ENCODE data around the gene SIPA1L3. TPM values are rescaled to one million over a fixed set of nuclear protein-coding genes. Genes with fewer than 3 reads are reported as not detected.

SIPA1L3 gene
- total and polyA plus RNA-seq, 2 of the 13 experiments (the other 11 are each of a cell fraction or from before 2014, with no cell fraction given), result 5.5 to 7.7 TPM

DNA sequence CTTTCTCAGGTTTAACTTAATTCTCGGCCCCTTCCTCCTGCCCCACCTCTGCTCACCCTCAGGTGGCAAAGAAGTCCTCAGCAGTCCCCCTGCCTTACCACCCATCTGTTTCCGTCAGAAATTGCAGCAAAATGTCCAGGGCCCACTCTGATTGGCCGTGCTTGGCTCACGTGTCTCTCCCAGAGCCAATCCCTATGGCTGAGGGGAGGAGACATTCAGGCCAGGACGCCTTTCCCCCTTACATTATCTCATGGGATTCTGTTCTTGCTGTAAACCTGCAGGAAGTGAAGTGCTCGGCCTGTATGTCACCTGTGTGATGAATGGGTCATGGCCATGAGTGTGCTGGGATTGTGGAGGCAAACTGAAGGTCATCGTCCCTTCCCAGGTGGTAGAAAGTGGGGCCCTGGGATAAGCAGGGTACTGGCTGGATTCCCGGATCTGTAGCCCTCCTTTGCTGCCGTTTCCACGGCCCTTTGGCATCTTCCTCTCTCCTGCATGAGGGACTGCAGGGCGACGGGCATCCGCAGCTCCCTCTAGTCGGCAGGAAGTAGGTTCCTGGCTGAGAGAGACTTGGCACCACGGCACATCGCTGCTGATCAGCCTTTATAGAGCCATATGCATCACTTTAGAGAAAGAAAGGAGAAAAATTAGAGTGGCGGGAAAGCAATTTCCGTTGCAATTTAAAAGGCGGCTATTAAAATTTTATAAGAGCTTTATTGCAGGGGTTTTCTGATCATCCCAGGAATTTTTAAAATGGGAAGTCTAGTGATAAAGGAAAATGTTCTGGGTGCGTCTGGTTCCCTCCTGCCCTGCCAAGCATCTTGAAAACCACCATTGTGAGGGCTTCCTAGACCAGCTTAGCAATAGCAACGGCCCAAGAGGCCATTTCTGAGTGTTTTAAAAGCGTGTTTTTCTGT, 118.2 kb downstream of the SIPA1L3 start:
- ATAC-seq (no peak), DNase-seq (ENCODE audit: low spot score) (no peak), FAIRE-seq (no peak)
- no peaks in the 10 kb centered on the region for H3K36me3 ChIP-seq (replicated peaks in 1 of 2; ENCODE audit: control insufficient read depth in 1 of 2, insufficient read depth in 2 of 2, low read length in 2 of 2)
- in situ Hi-C loops (cut with HindIII; ENCODE audit: extremely low pct_ligation_motif_present, low pct_unique_long_range_greater_than_20kb), result no loop called here
- H3K9ac ChIP-seq (ENCODE audit: insufficient read depth, low read depth, low read length), result no peak overlapping the region
- H3K4me3 ChIP-seq (replicated peaks in 1 of 3; ENCODE audit: insufficient read depth in 1 of 3, low read depth in 2 of 3, low read length in 3 of 3), result no peak overlapping the region
- peaks cover 14% of the 10 kb centered on the region for H3K4me1 ChIP-seq (ENCODE audit: insufficient read depth, low read length)
- H3K9me3 ChIP-seq (ENCODE audit: low read length), result no peaks in the 10 kb centered on the region
- WGBS (ENCODE audit: low lambda C conversion rate), result 96% methylated on average over 21 of the region's 22 CpGs
- no peaks in the 10 kb centered on the region for H3K79me2 ChIP-seq (ENCODE audit: insufficient read depth, low read length)
- CTCF ChIA-PET (ENCODE audit: low intra/inter-chr PET ratio, low total read pairs), result no interaction called here
- no peak overlapping the region for H3K4me2 ChIP-seq (ENCODE audit: low read depth, low read length)
- no TSS peak for BruUV-seq (replicated peaks)
- no peaks in the 10 kb centered on the region for H4K20me1 ChIP-seq (ENCODE audit: insufficient read depth, low read length)
- intact Hi-C loops (cut with micrococcal nuclease; ENCODE audit: unreplicated experiment), result no loop called here
- POLR2A ChIA-PET, result no interaction called here
- H3K27ac ChIP-seq (ENCODE audit: extremely low read length, insufficient read depth, low read length), result no peak overlapping the region
- H2AFZ ChIP-seq (ENCODE audit: low read length), result no peak overlapping the region
- H3K27me3 ChIP-seq (ENCODE audit: control insufficient read depth in 1 of 2, insufficient read depth in 2 of 2, low read length in 2 of 2), result no peaks in the 10 kb centered on the region
- no peak for TF ChIP-seq ZNF180 (CRISPR knock-in tag; IDR thresholded peaks at IDR 0.05; ENCODE audit: borderline replicate concordance, low read depth)
- TF ChIP-seq ZNF225 (CRISPR knock-in tag; IDR thresholded peaks at IDR 0.05), result no peak
- TF ChIP-seq, protein P1, sequence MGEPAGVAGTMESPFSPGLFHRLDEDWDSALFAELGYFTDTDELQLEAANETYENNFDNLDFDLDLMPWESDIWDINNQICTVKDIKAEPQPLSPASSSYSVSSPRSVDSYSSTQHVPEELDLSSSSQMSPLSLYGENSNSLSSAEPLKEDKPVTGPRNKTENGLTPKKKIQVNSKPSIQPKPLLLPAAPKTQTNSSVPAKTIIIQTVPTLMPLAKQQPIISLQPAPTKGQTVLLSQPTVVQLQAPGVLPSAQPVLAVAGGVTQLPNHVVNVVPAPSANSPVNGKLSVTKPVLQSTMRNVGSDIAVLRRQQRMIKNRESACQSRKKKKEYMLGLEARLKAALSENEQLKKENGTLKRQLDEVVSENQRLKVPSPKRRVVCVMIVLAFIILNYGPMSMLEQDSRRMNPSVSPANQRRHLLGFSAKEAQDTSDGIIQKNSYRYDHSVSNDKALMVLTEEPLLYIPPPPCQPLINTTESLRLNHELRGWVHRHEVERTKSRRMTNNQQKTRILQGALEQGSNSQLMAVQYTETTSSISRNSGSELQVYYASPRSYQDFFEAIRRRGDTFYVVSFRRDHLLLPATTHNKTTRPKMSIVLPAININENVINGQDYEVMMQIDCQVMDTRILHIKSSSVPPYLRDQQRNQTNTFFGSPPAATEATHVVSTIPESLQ (CRISPR knock-in tag; conservative IDR thresholded peaks at IDR 0.05), result no peak
- TF ChIP-seq, protein P2, sequence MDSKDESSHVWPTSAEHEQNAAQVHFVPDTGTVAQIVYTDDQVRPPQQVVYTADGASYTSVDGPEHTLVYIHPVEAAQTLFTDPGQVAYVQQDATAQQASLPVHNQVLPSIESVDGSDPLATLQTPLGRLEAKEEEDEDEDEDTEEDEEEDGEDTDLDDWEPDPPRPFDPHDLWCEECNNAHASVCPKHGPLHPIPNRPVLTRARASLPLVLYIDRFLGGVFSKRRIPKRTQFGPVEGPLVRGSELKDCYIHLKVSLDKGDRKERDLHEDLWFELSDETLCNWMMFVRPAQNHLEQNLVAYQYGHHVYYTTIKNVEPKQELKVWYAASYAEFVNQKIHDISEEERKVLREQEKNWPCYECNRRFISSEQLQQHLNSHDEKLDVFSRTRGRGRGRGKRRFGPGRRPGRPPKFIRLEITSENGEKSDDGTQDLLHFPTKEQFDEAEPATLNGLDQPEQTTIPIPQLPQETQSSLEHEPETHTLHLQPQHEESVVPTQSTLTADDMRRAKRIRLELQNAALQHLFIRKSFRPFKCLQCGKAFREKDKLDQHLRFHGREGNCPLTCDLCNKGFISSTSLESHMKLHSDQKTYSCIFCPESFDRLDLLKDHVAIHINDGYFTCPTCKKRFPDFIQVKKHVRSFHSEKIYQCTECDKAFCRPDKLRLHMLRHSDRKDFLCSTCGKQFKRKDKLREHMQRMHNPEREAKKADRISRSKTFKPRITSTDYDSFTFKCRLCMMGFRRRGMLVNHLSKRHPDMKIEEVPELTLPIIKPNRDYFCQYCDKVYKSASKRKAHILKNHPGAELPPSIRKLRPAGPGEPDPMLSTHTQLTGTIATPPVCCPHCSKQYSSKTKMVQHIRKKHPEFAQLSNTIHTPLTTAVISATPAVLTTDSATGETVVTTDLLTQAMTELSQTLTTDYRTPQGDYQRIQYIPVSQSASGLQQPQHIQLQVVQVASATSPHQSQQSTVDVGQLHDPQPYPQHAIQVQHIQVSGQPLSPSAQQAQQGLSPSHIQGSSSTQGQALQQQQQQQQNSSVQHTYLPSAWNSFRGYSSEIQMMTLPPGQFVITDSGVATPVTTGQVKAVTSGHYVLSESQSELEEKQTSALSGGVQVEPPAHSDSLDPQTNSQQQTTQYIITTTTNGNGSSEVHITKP (CRISPR knock-in tag; IDR thresholded peaks at IDR 0.05; ENCODE audit: low read depth), result no peak
- no peak for TF ChIP-seq FOXA3 (CRISPR knock-in tag; IDR thresholded peaks at IDR 0.05)
- no peak for TF ChIP-seq ZNF790 (CRISPR knock-in tag; IDR thresholded peaks at IDR 0.05; ENCODE audit: borderline replicate concordance)
- TF ChIP-seq MAFK (conservative IDR thresholded peaks at IDR 0.05 in 1 of 2, IDR thresholded peaks at IDR 0.05 in 1 of 2; ENCODE audit: low read length in 2 of 2), result no peak
- TF ChIP-seq, protein P3, sequence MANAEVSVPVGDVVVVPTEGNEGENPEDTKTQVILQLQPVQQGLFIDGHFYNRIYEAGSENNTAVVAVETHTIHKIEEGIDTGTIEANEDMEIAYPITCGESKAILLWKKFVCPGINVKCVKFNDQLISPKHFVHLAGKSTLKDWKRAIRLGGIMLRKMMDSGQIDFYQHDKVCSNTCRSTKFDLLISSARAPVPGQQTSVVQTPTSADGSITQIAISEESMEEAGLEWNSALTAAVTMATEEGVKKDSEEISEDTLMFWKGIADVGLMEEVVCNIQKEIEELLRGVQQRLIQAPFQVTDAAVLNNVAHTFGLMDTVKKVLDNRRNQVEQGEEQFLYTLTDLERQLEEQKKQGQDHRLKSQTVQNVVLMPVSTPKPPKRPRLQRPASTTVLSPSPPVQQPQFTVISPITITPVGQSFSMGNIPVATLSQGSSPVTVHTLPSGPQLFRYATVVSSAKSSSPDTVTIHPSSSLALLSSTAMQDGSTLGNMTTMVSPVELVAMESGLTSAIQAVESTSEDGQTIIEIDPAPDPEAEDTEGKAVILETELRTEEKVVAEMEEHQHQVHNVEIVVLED (CRISPR knock-in tag; IDR thresholded peaks at IDR 0.05; ENCODE audit: borderline replicate concordance), result no peak
- no peak for TF ChIP-seq SATB2 (CRISPR knock-in tag; IDR thresholded peaks at IDR 0.05)
- TF ChIP-seq HMG20A (CRISPR knock-in tag; IDR thresholded peaks at IDR 0.05; ENCODE audit: borderline replicate concordance), result no peak
- no peak for TF ChIP-seq ZNF205 (CRISPR knock-in tag; IDR thresholded peaks at IDR 0.05)
- no peak for TF ChIP-seq ESRRA (CRISPR knock-in tag; IDR thresholded peaks at IDR 0.05; ENCODE audit: low read depth)
- no peak for TF ChIP-seq ZNF775 (CRISPR knock-in tag; IDR thresholded peaks at IDR 0.05; ENCODE audit: borderline replicate concordance)
- TF ChIP-seq NFIB (CRISPR knock-in tag; IDR thresholded peaks at IDR 0.05; ENCODE audit: borderline replicate concordance), result no peak
